ENCODE measurements around the gene ARPC5. TPM values are rescaled to one million over a fixed set of nuclear protein-coding genes. Genes with fewer than 3 reads are reported as not detected.

ARPC5 gene
- total and polyA plus RNA-seq, 9 of the 15 experiments (the other 6 are each of a cell fraction or from before 2014, with no cell fraction given) = 71.8 to 150 (median 91.6) TPM

DNA sequence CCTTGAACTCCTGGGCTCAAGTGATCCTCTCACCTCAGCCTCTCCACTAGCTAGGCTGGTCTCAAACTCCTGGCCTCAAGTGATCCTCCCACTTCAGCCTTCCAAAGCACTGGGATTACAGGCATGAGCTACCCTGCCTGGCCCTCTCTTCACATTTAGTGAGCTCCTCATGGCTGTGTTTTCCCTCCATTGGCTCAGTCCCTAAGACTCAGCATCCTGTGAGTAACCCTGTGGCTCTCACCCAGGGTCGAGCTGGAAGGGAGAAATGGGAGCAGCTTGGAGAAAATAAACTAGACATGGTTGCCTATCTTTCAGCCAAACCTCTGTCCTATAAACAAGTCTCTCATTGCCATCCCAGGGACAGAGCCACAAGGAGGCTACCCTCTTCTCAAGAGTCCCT is 62.9 kb downstream of the ARPC5 start:
- Histone ChIP-seq H3K9me3 (replicated peaks; ENCODE audit: control insufficient read depth, insufficient read depth, low read depth, low read length) (no peaks in the 10 kb centered on the region), H4K20me1 (replicated peaks; ENCODE audit: control insufficient read depth, insufficient read depth, low read length) (peaks cover 6% of the 10 kb centered on the region), H3K4me1 (replicated peaks in 1 of 2; ENCODE audit: control insufficient read depth in 2 of 2, insufficient read depth in 2 of 2, low read length in 2 of 2) (peaks cover 1 to 4% of the 10 kb centered on the region in 2 experiments; a peak in 3 of 5 replicates), H3K9ac (ENCODE audit: insufficient read depth in 1 of 2, low read depth in 2 of 2, low read length in 2 of 2) (no peak overlapping the region), H2AFZ (ENCODE audit: low read depth, low read length) (no peak overlapping the region), H3K79me2 (ENCODE audit: control insufficient read depth, insufficient read depth, low read length) (no peaks in the 10 kb centered on the region), H3K9me1 (ENCODE audit: control insufficient read depth, insufficient read depth, low read length) (no peaks in the 10 kb centered on the region), H3K27me3 (ENCODE audit: control insufficient read depth in 2 of 2, insufficient read depth in 2 of 2, low read length in 2 of 2) (peaks cover 45 to 55% of the 10 kb centered on the region in 2 experiments), H3K27ac (ENCODE audit: extremely low read depth, low read depth, low read length) (no peak overlapping the region), H3K36me3 (ENCODE audit: control insufficient read depth, insufficient read depth, low read length) (no peaks in the 10 kb centered on the region), H3K4me2 (ENCODE audit: insufficient read depth, low read length) (no peak overlapping the region), H3K4me3 (no peak overlapping the region)
- ChIA-PET POLR2A (interaction anchor here (0.6 to 2.6 kb wide), 4 partner anchors 10 to 21 kb away, joined by 4 to 7 read pairs (median 4); no protein-coding TSS in a partner anchor), CTCF (ENCODE audit: low intra/inter-chr PET ratio) (no interaction called here)
- FAIRE-seq = no peak
- DNase-seq (ENCODE audit: extremely low read depth in 1 of 4, low spot score in 3 of 4) = no peak
- 0% methylated on average over 1 of the region's 1 CpG for WGBS (ENCODE audit: insufficient coverage, low coverage, missing lambda C conversion rate)
- in situ Hi-C loops (cut with MboI) = no loop called here
- BruUV-seq (replicated peaks) = no TSS peak
- ATAC-seq = no peak
- intact Hi-C loops (cut with micrococcal nuclease) = no loop called here
- TF ChIP-seq CBFB (CRISPR knock-in tag; IDR thresholded peaks at IDR 0.05) (no peak), CBFA2T3 (IDR thresholded peaks at IDR 0.05) (no peak), FOXP4 (CRISPR knock-in tag; IDR thresholded peaks at IDR 0.05; ENCODE audit: borderline replicate concordance) (no peak), CHD1 (IDR thresholded peaks at IDR 0.05; ENCODE audit: low read length) (no peak), HDGF (IDR thresholded peaks at IDR 0.05) (no peak), ZNF583 (CRISPR knock-in tag; IDR thresholded peaks at IDR 0.05) (no peak), EGR1 (conservative IDR thresholded peaks at IDR 0.05) (no peak), MECOM (CRISPR knock-in tag; IDR thresholded peaks at IDR 0.05) (no peak), LEF1 (IDR thresholded peaks at IDR 0.05) (no peak), BRD9 (IDR thresholded peaks at IDR 0.05; ENCODE audit: low read depth, partially characterized antibody) (no peak), TRIM24 (IDR thresholded peaks at IDR 0.05) (no peak), ZNF280A (IDR thresholded peaks at IDR 0.05; ENCODE audit: low read depth, partially characterized antibody) (no peak), POLR2AphosphoS5 (IDR thresholded peaks at IDR 0.05; ENCODE audit: control insufficient read depth, insufficient read depth, low read depth, low read length) (no peak), CBX8 (IDR thresholded peaks at IDR 0.05; ENCODE audit: borderline replicate concordance, extremely low read depth, low read depth, low read length, poor library complexity, severe bottlenecking) (no peak), KAT7 (CRISPR knock-in tag; IDR thresholded peaks at IDR 0.05; ENCODE audit: borderline replicate concordance) (no peak), SFPQ (IDR thresholded peaks at IDR 0.05; ENCODE audit: low read depth, low read length) (no peak), HNRNPH1 (optimal IDR thresholded peaks at IDR 0.05; ENCODE audit: low read depth, low read length) (no peak), YBX1 (IDR thresholded peaks at IDR 0.05) (no peak), SOX6 (IDR thresholded peaks at IDR 0.05) (no peak)

Measured in K562 (cell line).